ENCODE data around the gene RNF182. TPM values are rescaled to one million over a fixed set of nuclear protein-coding genes. Genes with fewer than 3 reads are reported as not detected.

RNF182 gene
- total RNA-seq, 2 experiments from 2014 or later = not detected

GRCh38 chr6:13907001-13907350 is 17.8 kb upstream of the RNF182 start:
- Mint-ChIP-seq H3K4me1 (ENCODE audit: low read depth) (no peaks in the 10 kb centered on the region), H3K27ac (no peak overlapping the region), H3K9me3 (no peaks in the 10 kb centered on the region), H3K27me3 (peaks cover 31% of the 10 kb centered on the region), H3K36me3 (no peaks in the 10 kb centered on the region), H3K4me3 (no peak overlapping the region)
- POLR2A ChIA-PET = no interaction called here
- no peak for DNase-seq
- intact Hi-C loops (cut with micrococcal nuclease) = loop anchor here (10.0 kb wide), 1 partner anchor 112 kb away; no protein-coding TSS in a partner anchor
- CTCF ChIA-PET = interaction anchor here (2.3 to 10.0 kb wide), 3 partner anchors 16 to 159 kb away, joined by 19 to 143 read pairs (median 70); partner anchors contain the start of gene RNF182

GRCh38 chr6:13907614-13908215 is 17.0 kb upstream of the RNF182 start:
- Mint-ChIP-seq H3K4me3 (no peak overlapping the region), H3K27me3 (peaks cover 31% of the 10 kb centered on the region), H3K27ac (no peak overlapping the region), H3K36me3 (no peaks in the 10 kb centered on the region), H3K4me1 (ENCODE audit: low read depth) (no peaks in the 10 kb centered on the region), H3K9me3 (no peaks in the 10 kb centered on the region)
- DNase-seq = no peak
- POLR2A ChIA-PET = no interaction called here
- intact Hi-C loops (cut with micrococcal nuclease) = loop anchor here (10.0 kb wide), 1 partner anchor 113 kb away; no protein-coding TSS in a partner anchor
- CTCF ChIA-PET = interaction anchor here (0.8 to 10.0 kb wide), 18 partner anchors 16 to 278 kb away, joined by 3 to 143 read pairs (median 4); partner anchors contain the start of gene RNF182

- Mint-ChIP-seq H3K27ac (no peak overlapping the region), H3K36me3 (no peaks in the 10 kb centered on the region), H3K9me3 (no peaks in the 10 kb centered on the region), H3K4me3 (no peak overlapping the region), H3K4me1 (ENCODE audit: low read depth) (no peaks in the 10 kb centered on the region), H3K27me3 (peaks cover 28% of the 10 kb centered on the region)
- peak; percentile 49 for DNase-seq
- ChIA-PET CTCF (interaction anchor here (0.6 to 10.0 kb wide), 43 partner anchors 8 to 1715 kb away, joined by 3 to 143 read pairs (median 4); partner anchors contain the start of gene RNF182), POLR2A (interaction anchor here (0.6 kb wide), 1 partner anchor 23 kb away, joined by 3 read pairs; no protein-coding TSS in a partner anchor)
- intact Hi-C loops (cut with micrococcal nuclease) = loop anchor here (1.0 to 10.0 kb wide), 4 partner anchors 114 to 235 kb away; no protein-coding TSS in a partner anchor
Observed at GRCh38 chr6:13908955-13909381, 15.8 kb upstream of the RNF182 start.

GRCh38 chr6:13910443-13910842 is 14.3 kb upstream of the RNF182 start:
- intact Hi-C loops (cut with micrococcal nuclease) = no loop called here
- Mint-ChIP-seq H3K27me3 (peaks cover 27% of the 10 kb centered on the region), H3K27ac (no peak overlapping the region), H3K4me1 (ENCODE audit: low read depth) (no peaks in the 10 kb centered on the region), H3K9me3 (no peaks in the 10 kb centered on the region), H3K36me3 (no peaks in the 10 kb centered on the region), H3K4me3 (no peak overlapping the region)
- ChIA-PET POLR2A (no interaction called here), CTCF (interaction anchor here (0.6 to 10.0 kb wide), 7 partner anchors 12 to 726 kb away, joined by 3 to 143 read pairs (median 4); no protein-coding TSS in a partner anchor)
- DNase-seq = no peak

GRCh38 chr6:13911337-13911736 is 13.4 kb upstream of the RNF182 start:
- CTCF ChIA-PET = interaction anchor here (0.6 to 10.0 kb wide), 5 partner anchors 13 to 725 kb away, joined by 3 to 143 read pairs (median 42); no protein-coding TSS in a partner anchor
- DNase-seq = no peak
- Mint-ChIP-seq H3K9me3 (no peaks in the 10 kb centered on the region), H3K27me3 (peaks cover 30% of the 10 kb centered on the region), H3K4me1 (ENCODE audit: low read depth) (no peaks in the 10 kb centered on the region), H3K4me3 (no peak overlapping the region), H3K36me3 (no peaks in the 10 kb centered on the region), H3K27ac (no peak overlapping the region)
- POLR2A ChIA-PET = no interaction called here
- intact Hi-C loops (cut with micrococcal nuclease) = no loop called here

- Mint-ChIP-seq H3K4me3 (no peak overlapping the region), H3K27me3 (peaks cover 24% of the 10 kb centered on the region), H3K9me3 (no peaks in the 10 kb centered on the region), H3K27ac (no peak overlapping the region), H3K4me1 (ENCODE audit: low read depth) (no peaks in the 10 kb centered on the region), H3K36me3 (no peaks in the 10 kb centered on the region)
- intact Hi-C loops (cut with micrococcal nuclease) = no loop called here
- ChIA-PET CTCF (interaction anchor here (0.6 to 10.0 kb wide), 4 partner anchors 40 to 152 kb away, joined by 3 to 143 read pairs (median 10); no protein-coding TSS in a partner anchor), POLR2A (no interaction called here)
- DNase-seq = no peak
Observed at GRCh38 chr6:13913226-13914001, 11.3 kb upstream of the RNF182 start.

GRCh38 chr6:13914351-13914750 is 10.4 kb upstream of the RNF182 start:
- intact Hi-C loops (cut with micrococcal nuclease) = no loop called here
- Mint-ChIP-seq H3K27ac (no peak overlapping the region), H3K27me3 (peaks cover 23% of the 10 kb centered on the region), H3K4me1 (ENCODE audit: low read depth) (no peaks in the 10 kb centered on the region), H3K9me3 (no peaks in the 10 kb centered on the region), H3K36me3 (no peaks in the 10 kb centered on the region), H3K4me3 (no peak overlapping the region)
- CTCF ChIA-PET = interaction anchor here (3.0 to 10.0 kb wide), 2 partner anchors 131 to 151 kb away, joined by 15 to 143 read pairs; no protein-coding TSS in a partner anchor
- no peak for DNase-seq
- POLR2A ChIA-PET = interaction anchor here (0.6 kb wide), 1 partner anchor 74 kb away, joined by 3 read pairs; no protein-coding TSS in a partner anchor

- no peaks in the 10 kb centered on the region for H3K4me1 Mint-ChIP-seq (ENCODE audit: low read depth)
- H3K27ac Mint-ChIP-seq = no peak overlapping the region
- no peaks in the 10 kb centered on the region for H3K9me3 Mint-ChIP-seq
- ChIA-PET POLR2A (no interaction called here), CTCF (interaction anchor here (10.0 kb wide), 1 partner anchor 150 kb away, joined by 143 read pairs; no protein-coding TSS in a partner anchor)
- peaks cover 19% of the 10 kb centered on the region for H3K27me3 Mint-ChIP-seq
- no peaks in the 10 kb centered on the region for H3K36me3 Mint-ChIP-seq
- no peak overlapping the region for H3K4me3 Mint-ChIP-seq
- intact Hi-C loops (cut with micrococcal nuclease) = no loop called here
- DNase-seq = no peak
Observed at GRCh38 chr6:13915561-13916229, 9.1 kb upstream of the RNF182 start.

- no peak for DNase-seq
- POLR2A ChIA-PET = no interaction called here
- CTCF ChIA-PET = interaction anchor here (10.0 kb wide), 1 partner anchor 149 kb away, joined by 143 read pairs; no protein-coding TSS in a partner anchor
- H3K27ac Mint-ChIP-seq = no peak overlapping the region
- H3K27me3 Mint-ChIP-seq = peaks cover 19% of the 10 kb centered on the region
- H3K9me3 Mint-ChIP-seq = no peaks in the 10 kb centered on the region
- no peak overlapping the region for H3K4me3 Mint-ChIP-seq
- intact Hi-C loops (cut with micrococcal nuclease) = no loop called here
- H3K4me1 Mint-ChIP-seq (ENCODE audit: low read depth) = no peaks in the 10 kb centered on the region
- no peaks in the 10 kb centered on the region for H3K36me3 Mint-ChIP-seq
Observed at GRCh38 chr6:13916230-13916944, 8.4 kb upstream of the RNF182 start.

GRCh38 chr6:13917141-13917540 is 7.6 kb upstream of the RNF182 start:
- intact Hi-C loops (cut with micrococcal nuclease) = no loop called here
- no peaks in the 10 kb centered on the region for H3K36me3 Mint-ChIP-seq
- H3K27ac Mint-ChIP-seq = no peak overlapping the region
- H3K9me3 Mint-ChIP-seq = no peaks in the 10 kb centered on the region
- ChIA-PET POLR2A (no interaction called here), CTCF (no interaction called here)
- H3K27me3 Mint-ChIP-seq = peaks cover 19% of the 10 kb centered on the region
- DNase-seq = no peak
- no peaks in the 10 kb centered on the region for H3K4me1 Mint-ChIP-seq (ENCODE audit: low read depth)
- no peak overlapping the region for H3K4me3 Mint-ChIP-seq

- POLR2A ChIA-PET = no interaction called here
- CTCF ChIA-PET = interaction anchor here (0.8 to 1.8 kb wide), 3 partner anchors 45 to 148 kb away, joined by 3 to 5 read pairs (median 3); no protein-coding TSS in a partner anchor
- Mint-ChIP-seq H3K4me3 (no peak overlapping the region), H3K9me3 (no peaks in the 10 kb centered on the region), H3K27ac (no peak overlapping the region), H3K27me3 (peaks cover 24% of the 10 kb centered on the region), H3K4me1 (ENCODE audit: low read depth) (no peaks in the 10 kb centered on the region), H3K36me3 (no peaks in the 10 kb centered on the region)
- intact Hi-C loops (cut with micrococcal nuclease) = no loop called here
- no peak for DNase-seq
Observed at GRCh38 chr6:13918686-13919250, 6.0 kb upstream of the RNF182 start.

Measured in activated CD4-positive, alpha-beta memory T cell treated with anti-CD3 and anti-CD28 coated beads for 36 hours (primary cell).